Type B pancreatic cell (in vitro differentiated cells): ENCODE measurements around the gene SCG5. TPM values are rescaled to one million over a fixed set of nuclear protein-coding genes. Genes with fewer than 3 reads are reported as not detected.

Experiments used
- DNase-seq: peaks from one replicate; pipeline ENCODE4 v3.0.0; 2021; ENCODE audit warnings: mixed read lengths; ENCODE audit not compliant: unreplicated experiment; ENCODE audit errors: extremely low spot score
- H3K27ac Mint-ChIP-seq: 2 replicates; pipeline ENCODE4 v1.8.0; 2021; ENCODE audit warnings: mild to moderate bottlenecking, mixed read lengths
- H3K27me3 Mint-ChIP-seq: 2 replicates; pipeline ENCODE4 v1.8.0; 2021; ENCODE audit warnings: mixed read lengths
- H3K36me3 Mint-ChIP-seq: 2 replicates; pipeline ENCODE4 v1.8.0; 2021; ENCODE audit warnings: mixed read lengths
- H3K4me1 Mint-ChIP-seq: one replicate; pipeline ENCODE4 v1.8.0; 2021; ENCODE audit warnings: mixed read lengths; ENCODE audit not compliant: unreplicated experiment
- H3K4me3 Mint-ChIP-seq: 2 replicates; pipeline ENCODE4 v1.8.0; 2021; ENCODE audit warnings: mild to moderate bottlenecking, mixed read lengths
- H3K9me3 Mint-ChIP-seq: 2 replicates; pipeline ENCODE4 v1.8.0; 2021; ENCODE audit warnings: mixed read lengths
- CTCF ChIP-seq: fragments of 200-600 bp; sonication (generic); conservative IDR thresholded peaks from 2 replicates; pipeline ENCODE4 v1.5.0; 2021; ENCODE audit warnings: antibody characterized with exemption, mild to moderate bottlenecking
- total RNA-seq: library from RNA; stranded (reverse); gene quantifications from 2 replicates; pipeline ENCODE4 v1.2.1, GENCODE V29; 2021; ENCODE audit warnings: low replicate concordance

SCG5 gene
- total RNA-seq, 1 donor from 2014 or later = 93.1 TPM

- H3K4me1 Mint-ChIP-seq = peaks cover 9% of the 10 kb centered on the region
- no peak overlapping the region for H3K4me3 Mint-ChIP-seq
- no peak for DNase-seq
- no peaks in the 10 kb centered on the region for H3K36me3 Mint-ChIP-seq
- no peak overlapping the region for H3K27ac Mint-ChIP-seq
- no peaks in the 10 kb centered on the region for H3K27me3 Mint-ChIP-seq
- no peaks in the 10 kb centered on the region for H3K9me3 Mint-ChIP-seq
- TF ChIP-seq CTCF = no peak
Measured at GRCh38 chr15:32687556-32687955, 46.0 kb downstream of the SCG5 start.

DNA sequence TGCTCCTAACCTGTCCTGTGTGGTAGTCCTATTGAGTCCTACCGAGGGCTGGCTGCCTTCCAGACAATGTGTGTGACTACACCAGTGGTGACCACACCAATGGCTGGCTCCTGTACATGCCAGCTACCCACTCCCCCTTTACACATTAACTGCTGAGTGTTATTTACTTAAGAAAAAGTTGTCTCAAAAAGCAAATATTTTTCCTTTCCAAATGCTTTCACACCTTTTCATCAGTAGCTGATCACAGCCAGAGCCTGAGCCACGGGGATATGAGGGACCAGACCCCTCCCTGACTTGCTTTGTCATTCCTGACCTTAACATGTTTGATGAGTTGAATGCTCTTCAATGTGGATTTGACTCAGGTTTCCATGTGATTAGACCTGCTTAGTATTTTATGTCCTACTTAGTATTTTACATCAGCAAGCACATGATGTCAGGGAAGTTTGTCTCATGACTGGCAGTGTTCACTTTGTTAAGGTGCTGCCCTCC, 46.7 kb downstream of the SCG5 start:
- peaks cover 9% of the 10 kb centered on the region for H3K4me1 Mint-ChIP-seq
- H3K27ac Mint-ChIP-seq = no peak overlapping the region
- H3K27me3 Mint-ChIP-seq = no peaks in the 10 kb centered on the region
- H3K36me3 Mint-ChIP-seq = no peaks in the 10 kb centered on the region
- peaks cover 3% of the 10 kb centered on the region for H3K9me3 Mint-ChIP-seq
- no peak for TF ChIP-seq CTCF
- DNase-seq = no peak
- no peak overlapping the region for H3K4me3 Mint-ChIP-seq

GRCh38 chr15:32690941-32691688, 49.6 kb downstream of the SCG5 start:
- H3K36me3 Mint-ChIP-seq = no peaks in the 10 kb centered on the region
- DNase-seq = no peak

DNA sequence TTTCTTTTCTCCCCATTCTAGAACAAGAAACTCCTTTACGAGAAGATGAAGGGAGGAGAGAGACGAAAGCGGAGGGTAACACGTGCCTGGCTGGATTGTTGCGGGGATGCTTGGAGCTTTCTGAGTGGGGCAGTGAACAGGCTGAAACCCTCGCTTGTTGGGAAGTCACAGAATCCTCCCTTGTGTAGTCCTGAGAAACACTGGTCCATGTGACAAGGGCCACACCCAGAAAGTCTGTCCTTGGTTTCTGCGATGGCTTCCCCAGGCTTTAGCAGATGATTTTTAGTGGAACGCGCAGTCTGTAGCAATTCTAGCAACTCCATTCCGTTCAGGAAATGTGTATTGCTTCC, 50.2 kb downstream of the SCG5 start:
- Mint-ChIP-seq H3K27ac (no peak overlapping the region), H3K36me3 (no peaks in the 10 kb centered on the region), H3K9me3 (peaks cover 7% of the 10 kb centered on the region), H3K4me1 (peaks cover 9% of the 10 kb centered on the region), H3K27me3 (no peaks in the 10 kb centered on the region), H3K4me3 (no peak overlapping the region)
- no peak for TF ChIP-seq CTCF
- DNase-seq = no peak

More at GRCh38 chr15:32690941-32691688, 49.6 kb downstream of the SCG5 start:
- no peak for TF ChIP-seq CTCF
- Mint-ChIP-seq H3K4me3 (no peak overlapping the region), H3K27me3 (no peaks in the 10 kb centered on the region), H3K27ac (no peak overlapping the region), H3K9me3 (peaks cover 7% of the 10 kb centered on the region), H3K4me1 (peaks cover 9% of the 10 kb centered on the region)

- Mint-ChIP-seq H3K4me3 (no peak overlapping the region), H3K27ac (no peak overlapping the region), H3K27me3 (no peaks in the 10 kb centered on the region), H3K36me3 (no peaks in the 10 kb centered on the region), H3K4me1 (peaks cover 9% of the 10 kb centered on the region), H3K9me3 (peaks cover 7% of the 10 kb centered on the region)
- TF ChIP-seq CTCF = no peak
- no peak for DNase-seq
Measured at GRCh38 chr15:32692286-32692685, 50.8 kb downstream of the SCG5 start.
